Measurements from ENCODE around the gene CD163L1.

- TF ChIP-seq CTCF (IDR thresholded peaks at IDR 0.05), result no peak
- TF ChIP-seq EP300 (IDR thresholded peaks at IDR 0.05), result no peak
- TF ChIP-seq POLR2AphosphoS5 (IDR thresholded peaks at IDR 0.05), result no peak
- TF ChIP-seq POLR2A (IDR thresholded peaks at IDR 0.05), result no peak
Measured at GRCh38 chr12:7383157-7383556, 60.8 kb downstream of the CD163L1 start.
